A549 (cell line): ENCODE measurements around the gene EARS2. TPM values are rescaled to one million over a fixed set of nuclear protein-coding genes. Genes with fewer than 3 reads are reported as not detected.

Experiments
- ATAC-seq, 2 experiments: fragments of 200-7000 bp in 1 of 2; fragments of >200 bp in 1 of 2; cut with Nextera tagmentation in 1 of 2; cut with Tn5 transposase in 1 of 2; 3 replicates each; pipeline versions ENCODE4 v1.8.0 to v1.9.1; 2018 to 2020; ENCODE audit warnings: mild to moderate bottlenecking in 1 of 2, moderate library complexity in 1 of 2
- CTCF ChIA-PET: fragments of 300-600 bp; sonication (Branson Sonifier 250); formaldehyde crosslinking; extraction: SDS; loops from one replicate; lab custom pipeline; 2021; ENCODE audit warnings: antibody characterized with exemption, inconsistent platforms; lab: Yijun Ruan, JAX
- POLR2A ChIA-PET: fragments of 350-600 bp; formaldehyde crosslinking; extraction: SDS; loops from one replicate; lab custom pipeline; 2021; ENCODE audit warnings: antibody characterized with exemption, inconsistent platforms; lab: Yijun Ruan, JAX
- DNase-seq, 2 experiments: peaks; one replicate each; pipeline versions ENCODE4 v3.0.0 to v3.0.0-alpha.2; 2011 to 2016; ENCODE audit warnings: low read depth in 1 of 2, low spot score in 1 of 2
- FAIRE-seq: peaks from 2 replicates; lab custom pipeline; 2011; peaks lifted over from hg19 to GRCh38; lab: Jason Lieb, UNC
- H3K27ac ChIP-seq, 2 experiments: fragments of >200 bp; sonication (Bioruptor Twin); formaldehyde crosslinking; 3 replicates each; pipeline ENCODE4 v1.5.1; 2016 to 2017
- H3K4me1 ChIP-seq: fragments of >200 bp; sonication (Bioruptor Twin); formaldehyde crosslinking; 3 replicates; pipeline ENCODE4 v1.6.1; 2016
- H3K4me2 ChIP-seq: fragments of >200 bp; sonication (Bioruptor Twin); formaldehyde crosslinking; 3 replicates; pipeline ENCODE4 v1.6.1; 2016
- H3K4me3 ChIP-seq: fragments of >200 bp; sonication (Bioruptor Twin); formaldehyde crosslinking; 3 replicates; pipeline ENCODE4 v1.5.1; 2016
- H3K9me3 ChIP-seq: fragments of >200 bp; sonication (Bioruptor Twin); formaldehyde crosslinking; 3 replicates; pipeline ENCODE4 v1.6.1; 2016
- ATOH8 ChIP-seq: fragments of 250-450 bp; sonication (Bioruptor Pico); IDR thresholded peaks from 2 replicates; pipeline ENCODE4 v1.5.0; 2020; ENCODE audit warnings: low read depth, mild to moderate bottlenecking, moderate library complexity
- BHLHE40 ChIP-seq: IDR thresholded peaks from 2 replicates; pipeline ENCODE4 v1.6.1; 2012; ENCODE audit warnings: low read depth, low read length, inconsistent platforms
- CHD4 ChIP-seq: fragments of 200-600 bp; sonication (generic); IDR thresholded peaks from 2 replicates; pipeline ENCODE4 v1.6.1; 2016; ENCODE audit warnings: antibody characterized with exemption, mild to moderate bottlenecking, borderline replicate concordance
- E2F6 ChIP-seq: IDR thresholded peaks from 2 replicates; pipeline ENCODE4 v1.6.1; 2012; ENCODE audit warnings: low read depth, borderline replicate concordance
- EHF ChIP-seq: fragments of 250-450 bp; sonication (Bioruptor Pico); IDR thresholded peaks from 2 replicates; pipeline ENCODE4 v1.5.0; 2020; ENCODE audit warnings: mild to moderate bottlenecking
- ESRRA ChIP-seq: fragments of 150-350 bp; IDR thresholded peaks from 2 replicates; pipeline ENCODE4 v1.6.1; 2014; ENCODE audit warnings: mild to moderate bottlenecking, low read length, borderline replicate concordance
- FOXS1 ChIP-seq: fragments of 250-450 bp; sonication (Bioruptor Pico); IDR thresholded peaks from 2 replicates; pipeline ENCODE4 v1.5.0; 2020; ENCODE audit warnings: mild to moderate bottlenecking, moderate library complexity
- HDAC2 ChIP-seq: fragments of 200-600 bp; sonication (generic); IDR thresholded peaks from 2 replicates; pipeline ENCODE4 v1.6.1; 2016
- HMGXB4 ChIP-seq: fragments of 250-450 bp; sonication (Bioruptor Pico); IDR thresholded peaks from 2 replicates; pipeline ENCODE4 v1.5.0; 2021; ENCODE audit warnings: mild to moderate bottlenecking, moderate library complexity, borderline replicate concordance
- HOXB13 ChIP-seq: fragments of 250-450 bp; sonication (Bioruptor Pico); IDR thresholded peaks from 2 replicates; pipeline ENCODE4 v1.5.0; 2020; ENCODE audit warnings: low read depth, mild to moderate bottlenecking, moderate library complexity
- HOXB5 ChIP-seq: fragments of 250-450 bp; sonication (Bioruptor Pico); IDR thresholded peaks from 2 replicates; pipeline ENCODE4 v1.5.0; 2020; ENCODE audit warnings: mild to moderate bottlenecking, moderate library complexity
- KDM1A ChIP-seq: fragments of 200-600 bp; sonication (generic); IDR thresholded peaks from 2 replicates; pipeline ENCODE4 v1.6.1; 2016; ENCODE audit warnings: low read depth, mild to moderate bottlenecking
- KDM5A ChIP-seq: fragments of 200-600 bp; sonication (generic); IDR thresholded peaks from 2 replicates; pipeline ENCODE4 v1.6.1; 2016; ENCODE audit warnings: antibody characterized with exemption, mild to moderate bottlenecking
- MYC ChIP-seq: IDR thresholded peaks from 2 replicates; pipeline ENCODE4 v1.6.1; 2012; ENCODE audit warnings: mild to moderate bottlenecking, inconsistent platforms, low read length, improper control_type of control experiment, borderline replicate concordance
- NFE2L2 ChIP-seq: fragments of 150-350 bp; conservative IDR thresholded peaks from 2 replicates; pipeline ENCODE4 v1.6.1; 2014; ENCODE audit warnings: low read length
- NPAS2 ChIP-seq: fragments of 250-450 bp; sonication (Bioruptor Pico); IDR thresholded peaks from 2 replicates; pipeline ENCODE4 v1.8.0; 2022; ENCODE audit warnings: mild to moderate bottlenecking, moderate library complexity, borderline replicate concordance
- PHF8 ChIP-seq: fragments of 200-600 bp; sonication (generic); IDR thresholded peaks from 2 replicates; pipeline ENCODE4 v1.6.1; 2016; ENCODE audit warnings: low read depth, mild to moderate bottlenecking, antibody characterized with exemption, moderate library complexity, borderline replicate concordance
- POLR2A ChIP-seq: IDR thresholded peaks from 2 replicates; pipeline ENCODE4 v1.6.1; 2012; ENCODE audit warnings: mild to moderate bottlenecking, low read length
- RARB ChIP-seq: fragments of 250-450 bp; sonication (Bioruptor Pico); IDR thresholded peaks from 2 replicates; pipeline ENCODE4 v1.8.0; 2021; ENCODE audit warnings: mild to moderate bottlenecking, moderate library complexity
- RCOR1 ChIP-seq: fragments of 150-350 bp; IDR thresholded peaks from 2 replicates; pipeline ENCODE4 v1.6.1; 2014; ENCODE audit warnings: antibody characterized with exemption, low read length, low read depth
- REST ChIP-seq: fragments of 200-600 bp; sonication (generic); IDR thresholded peaks from 2 replicates; pipeline ENCODE4 v1.6.1; 2016; ENCODE audit warnings: antibody characterized with exemption, mild to moderate bottlenecking, moderate library complexity
- TFCP2L1 ChIP-seq: fragments of 250-450 bp; sonication (Bioruptor Pico); IDR thresholded peaks from 2 replicates; pipeline ENCODE4 v1.5.0; 2021; ENCODE audit warnings: mild to moderate bottlenecking
- USF2 ChIP-seq: fragments of 450-650 bp; IDR thresholded peaks from 2 replicates; pipeline ENCODE4 v1.6.1; 2014; ENCODE audit warnings: antibody characterized with exemption
- ZNF302 ChIP-seq: fragments of 250-450 bp; sonication (Bioruptor Pico); IDR thresholded peaks from 2 replicates; pipeline ENCODE4 v1.9.0; 2021; ENCODE audit warnings: inconsistent platforms, mild to moderate bottlenecking, moderate library complexity
- WGBS: methylation state at CpG from one replicate; pipeline ENCODE4 v1.1.6; 2017; ENCODE audit errors: missing lambda C conversion rate; 5-methylcytosine and 5-hydroxymethylcytosine counted together
- polyA plus RNA-seq, 4 experiments: library from polyadenylated mRNA; depleted of rRNA in 3 of 4; stranded (reverse); fragments of >200 nt; fragmentation: RNase III in 1 of 4; extraction: RNeasy Plus Mini Kit Qiagen cat#74134 plus additional on column Dnase treatment in 1 of 4; gene quantifications; 2 replicates in 3 of 4; 3 replicates in 1 of 4; pipeline ENCODE4 v1.2.3, GENCODE V29; 2011 to 2017

Gene EARS2
- polyA plus RNA-seq, 2 of the 4 experiments (the other 2 are of a cell fraction), result 30.4 to 45.2 TPM

GRCh38 chr16:23504453-23505179 lies 52.5 kb downstream of the EARS2 start (continued):
- TF ChIP-seq TFCP2L1 (CRISPR knock-in tag) (no peak), CHD4 (no peak), KDM5A (no peak), E2F6 (peak; percentile 41; the same call in 1 of the 2 replicates), EHF (CRISPR knock-in tag) (no peak), KDM1A (no peak), NPAS2 (no peak), NFE2L2 (no peak), MYC (no peak), RCOR1 (no peak)

- H3K27ac ChIP-seq, result peak overlapping the region in 1 of 2 experiments; percentile 51; a peak in 2 of 6 replicates
- FAIRE-seq (no peak), ATAC-seq (no peak), DNase-seq (no peak)
- H3K9me3 ChIP-seq, result no peaks in the 10 kb centered on the region
- peak overlapping the region; percentile 44; the same call in 2 of the 3 replicates for H3K4me2 ChIP-seq
- peaks cover 30% of the 10 kb centered on the region for H3K4me1 ChIP-seq
- WGBS, result 91% methylated on average over 5 of the region's 5 CpGs
- POLR2A ChIA-PET, result no interaction called here
- no peak overlapping the region for H3K4me3 ChIP-seq
- TF ChIP-seq HOXB13 (CRISPR knock-in tag) (no peak), ESRRA (no peak), HOXB5 (no peak), HMGXB4 (CRISPR knock-in tag) (no peak), ZNF302 (no peak), POLR2A (no peak), ATOH8 (no peak), FOXS1 (CRISPR knock-in tag) (no peak), NPAS2 (no peak), RARB (CRISPR knock-in tag) (no peak), HDAC2 (no peak), USF2 (no peak), CHD4 (no peak), BHLHE40 (no peak)
- CTCF ChIA-PET, result interaction anchor here (1.1 to 1.7 kb wide), 4 partner anchors 11 to 70 kb away, joined by 3 to 5 read pairs (median 4); partner anchors contain the start of gene UBFD1
These were observed 53.1 kb downstream of the EARS2 start for GRCh38 chr16:23504076-23504452.

- H3K4me2 ChIP-seq, result no peak overlapping the region
- DNase-seq, result no peak
- no peak overlapping the region for H3K4me3 ChIP-seq
- WGBS, result 94% methylated on average over 2 of the region's 2 CpGs
- H3K27ac ChIP-seq, result no peak overlapping the region
- POLR2A ChIA-PET, result no interaction called here
- ATAC-seq, result no peak
- no peak for FAIRE-seq
- H3K9me3 ChIP-seq, result no peaks in the 10 kb centered on the region
- CTCF ChIA-PET, result interaction anchor here (0.6 to 0.8 kb wide), 2 partner anchors 68 to 346 kb away, joined by 3 read pairs; no protein-coding TSS in a partner anchor
- peaks cover 31% of the 10 kb centered on the region for H3K4me1 ChIP-seq
- TF ChIP-seq REST, result no peak
- no peak for TF ChIP-seq PHF8
These were observed 54.7 kb downstream of the EARS2 start for GRCh38 chr16:23502466-23502865.
